HEK293 (cell line): ENCODE data around the gene ACHE.

Experiments used
- GFI1B ChIP-seq: fragments of 450-650 bp; formaldehyde crosslinking; IDR thresholded peaks from 2 replicates; pipeline ENCODE4 v1.5.1; 2016; ENCODE audit warnings: missing biosample characterization, missing genetic modification characterization
- SALL2 ChIP-seq: fragments of 450-650 bp; formaldehyde crosslinking; IDR thresholded peaks from 2 replicates; pipeline ENCODE4 v1.5.0; 2017; ENCODE audit warnings: missing biosample characterization, mild to moderate bottlenecking, missing genetic modification characterization, borderline replicate concordance
- SCRT1 ChIP-seq: fragments of 450-650 bp; formaldehyde crosslinking; IDR thresholded peaks from 2 replicates; pipeline ENCODE4 v1.5.1; 2016; ENCODE audit warnings: missing biosample characterization, missing genetic modification characterization, borderline replicate concordance
- SETDB1 ChIP-seq: IDR thresholded peaks from one replicate; pipeline ENCODE4 v1.6.1; 2017; ENCODE audit warnings: mild to moderate bottlenecking, low read length, moderate library complexity, mixed read lengths; ENCODE audit not compliant: insufficient read length
- SP7 ChIP-seq: fragments of 450-650 bp; formaldehyde crosslinking; IDR thresholded peaks from 2 replicates; pipeline ENCODE4 v1.5.1; 2016; ENCODE audit warnings: missing biosample characterization, missing genetic modification characterization
- WT1 ChIP-seq: fragments of 450-650 bp; formaldehyde crosslinking; IDR thresholded peaks from 2 replicates; pipeline ENCODE4 v1.5.1; 2016; ENCODE audit warnings: missing biosample characterization, missing genetic modification characterization
- ZBTB1 ChIP-seq: fragments of 450-650 bp; formaldehyde crosslinking; IDR thresholded peaks from 2 replicates; pipeline ENCODE4 v1.5.1; 2016; ENCODE audit warnings: missing biosample characterization, missing genetic modification characterization
- ZBTB21 ChIP-seq: fragments of 450-650 bp; formaldehyde crosslinking; IDR thresholded peaks from 2 replicates; pipeline ENCODE4 v1.5.1; 2017; ENCODE audit warnings: missing biosample characterization, missing genetic modification characterization
- ZFP69B ChIP-seq: fragments of 450-650 bp; formaldehyde crosslinking; IDR thresholded peaks from 2 replicates; pipeline ENCODE4 v1.5.1; 2016; ENCODE audit warnings: missing biosample characterization, missing genetic modification characterization
- ZNF146 ChIP-seq: fragments of 450-650 bp; formaldehyde crosslinking; IDR thresholded peaks from 2 replicates; pipeline ENCODE4 v1.5.1; 2016; ENCODE audit warnings: missing biosample characterization, missing genetic modification characterization
- ZNF169 ChIP-seq: fragments of 450-650 bp; formaldehyde crosslinking; IDR thresholded peaks from 2 replicates; pipeline ENCODE4 v1.5.1; 2016; ENCODE audit warnings: missing biosample characterization, missing genetic modification characterization
- ZNF202 ChIP-seq: fragments of 450-650 bp; formaldehyde crosslinking; IDR thresholded peaks from 2 replicates; pipeline ENCODE4 v1.5.1; 2016; ENCODE audit warnings: missing biosample characterization, missing genetic modification characterization, borderline replicate concordance
- ZNF24 ChIP-seq: fragments of 450-650 bp; formaldehyde crosslinking; IDR thresholded peaks from 2 replicates; pipeline ENCODE4 v1.5.1; 2016; ENCODE audit warnings: missing biosample characterization, missing genetic modification characterization
- ZNF335 ChIP-seq: fragments of 450-650 bp; formaldehyde crosslinking; conservative IDR thresholded peaks from 2 replicates; pipeline ENCODE4 v1.5.1; 2016; ENCODE audit warnings: missing biosample characterization, missing genetic modification characterization
- ZNF354C ChIP-seq: fragments of 450-650 bp; formaldehyde crosslinking; IDR thresholded peaks from 2 replicates; pipeline ENCODE4 v1.5.1; 2016; ENCODE audit warnings: missing biosample characterization, missing genetic modification characterization, low read depth, borderline replicate concordance
- ZNF501 ChIP-seq: fragments of 450-650 bp; formaldehyde crosslinking; IDR thresholded peaks from 2 replicates; pipeline ENCODE4 v1.5.1; 2016; ENCODE audit warnings: missing biosample characterization, missing genetic modification characterization
- ZNF510 ChIP-seq: fragments of 450-650 bp; formaldehyde crosslinking; IDR thresholded peaks from 2 replicates; pipeline ENCODE4 v1.5.1; 2018; ENCODE audit warnings: mild to moderate bottlenecking, missing genetic modification characterization, missing biosample characterization; ENCODE audit not compliant: insufficient replicate concordance
- ZNF621 ChIP-seq: fragments of 450-650 bp; formaldehyde crosslinking; IDR thresholded peaks from 2 replicates; pipeline ENCODE4 v1.5.1; 2017; ENCODE audit warnings: missing biosample characterization, missing genetic modification characterization
- ZNF623 ChIP-seq: fragments of 450-650 bp; formaldehyde crosslinking; IDR thresholded peaks from 2 replicates; pipeline ENCODE4 v1.5.1; 2016; ENCODE audit warnings: missing biosample characterization, missing genetic modification characterization
- ZNF658 ChIP-seq: fragments of 450-650 bp; formaldehyde crosslinking; IDR thresholded peaks from 2 replicates; pipeline ENCODE4; 2016; ENCODE audit warnings: missing biosample characterization, missing genetic modification characterization
- ZNF776 ChIP-seq: fragments of 450-650 bp; formaldehyde crosslinking; IDR thresholded peaks from 2 replicates; pipeline ENCODE4 v1.5.0; 2017; ENCODE audit warnings: missing biosample characterization, missing genetic modification characterization, borderline replicate concordance
- TF ChIP-seq, protein P1 (sequence below): fragments of 450-650 bp; formaldehyde crosslinking; IDR thresholded peaks from 2 replicates; pipeline ENCODE4 v1.5.1; 2016; ENCODE audit warnings: missing biosample characterization, missing genetic modification characterization
- TF ChIP-seq, protein P2 (sequence below): fragments of 450-650 bp; formaldehyde crosslinking; IDR thresholded peaks from 2 replicates; pipeline ENCODE4 v1.5.1; 2016; ENCODE audit warnings: missing biosample characterization, missing genetic modification characterization
- TF ChIP-seq, protein P3 (sequence below): fragments of 450-650 bp; formaldehyde crosslinking; conservative IDR thresholded peaks from 2 replicates; pipeline ENCODE4 v1.5.1; 2016; ENCODE audit warnings: low read depth, missing biosample characterization, missing genetic modification characterization
- TF ChIP-seq, protein P4 (sequence below): fragments of 450-650 bp; formaldehyde crosslinking; IDR thresholded peaks from 2 replicates; pipeline ENCODE4 v1.5.1; 2016; ENCODE audit warnings: missing biosample characterization, missing genetic modification characterization

The ACHE gene

DNA sequence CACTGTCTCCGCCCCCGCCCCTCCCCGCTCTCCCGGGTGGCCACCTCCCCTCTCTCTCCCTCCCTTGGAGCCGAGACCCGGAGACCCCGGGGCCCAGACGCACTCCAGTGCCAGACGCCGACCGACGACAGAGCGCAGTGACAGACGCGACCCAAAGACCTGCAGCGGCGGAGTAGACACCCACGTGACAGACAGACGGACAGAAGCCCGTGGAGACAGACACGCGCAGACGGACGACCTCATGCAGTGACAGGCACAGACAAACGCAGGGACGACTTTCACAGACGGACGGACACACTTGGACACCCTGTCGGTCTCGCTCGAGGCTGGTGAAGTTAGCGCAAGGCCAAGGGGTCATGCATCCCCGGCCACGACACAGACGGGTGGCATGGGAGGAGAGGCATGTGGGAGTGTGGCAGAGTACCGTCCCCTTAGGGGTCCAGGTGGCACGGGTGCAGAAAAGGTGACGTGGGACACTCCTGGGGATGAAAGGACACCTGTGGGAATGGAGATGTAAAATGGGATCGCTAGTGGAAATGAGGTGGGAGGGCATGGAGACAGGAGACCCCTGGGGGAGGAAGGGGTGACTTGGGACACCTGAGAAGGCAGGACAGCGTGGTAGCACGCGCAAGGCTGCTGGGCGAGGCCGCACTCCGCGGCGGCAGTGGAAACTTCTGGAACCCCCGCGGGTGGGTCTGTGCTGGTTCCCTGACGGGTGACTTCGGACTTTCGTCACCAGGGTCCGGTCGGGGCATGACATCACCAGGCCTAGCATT is 456 bp upstream of the ACHE start (continued):
- TF ChIP-seq SCRT1 (tag by site-specific recombination): peak; percentile 92
- TF ChIP-seq ZNF658 (tag by site-specific recombination): peak; percentile 49; the same call in 1 of the 2 replicates
- TF ChIP-seq, protein P1, sequence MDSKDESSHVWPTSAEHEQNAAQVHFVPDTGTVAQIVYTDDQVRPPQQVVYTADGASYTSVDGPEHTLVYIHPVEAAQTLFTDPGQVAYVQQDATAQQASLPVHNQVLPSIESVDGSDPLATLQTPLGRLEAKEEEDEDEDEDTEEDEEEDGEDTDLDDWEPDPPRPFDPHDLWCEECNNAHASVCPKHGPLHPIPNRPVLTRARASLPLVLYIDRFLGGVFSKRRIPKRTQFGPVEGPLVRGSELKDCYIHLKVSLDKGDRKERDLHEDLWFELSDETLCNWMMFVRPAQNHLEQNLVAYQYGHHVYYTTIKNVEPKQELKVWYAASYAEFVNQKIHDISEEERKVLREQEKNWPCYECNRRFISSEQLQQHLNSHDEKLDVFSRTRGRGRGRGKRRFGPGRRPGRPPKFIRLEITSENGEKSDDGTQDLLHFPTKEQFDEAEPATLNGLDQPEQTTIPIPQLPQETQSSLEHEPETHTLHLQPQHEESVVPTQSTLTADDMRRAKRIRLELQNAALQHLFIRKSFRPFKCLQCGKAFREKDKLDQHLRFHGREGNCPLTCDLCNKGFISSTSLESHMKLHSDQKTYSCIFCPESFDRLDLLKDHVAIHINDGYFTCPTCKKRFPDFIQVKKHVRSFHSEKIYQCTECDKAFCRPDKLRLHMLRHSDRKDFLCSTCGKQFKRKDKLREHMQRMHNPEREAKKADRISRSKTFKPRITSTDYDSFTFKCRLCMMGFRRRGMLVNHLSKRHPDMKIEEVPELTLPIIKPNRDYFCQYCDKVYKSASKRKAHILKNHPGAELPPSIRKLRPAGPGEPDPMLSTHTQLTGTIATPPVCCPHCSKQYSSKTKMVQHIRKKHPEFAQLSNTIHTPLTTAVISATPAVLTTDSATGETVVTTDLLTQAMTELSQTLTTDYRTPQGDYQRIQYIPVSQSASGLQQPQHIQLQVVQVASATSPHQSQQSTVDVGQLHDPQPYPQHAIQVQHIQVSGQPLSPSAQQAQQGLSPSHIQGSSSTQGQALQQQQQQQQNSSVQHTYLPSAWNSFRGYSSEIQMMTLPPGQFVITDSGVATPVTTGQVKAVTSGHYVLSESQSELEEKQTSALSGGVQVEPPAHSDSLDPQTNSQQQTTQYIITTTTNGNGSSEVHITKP (tag by site-specific recombination): peak; percentile 58
- TF ChIP-seq ZNF335: peak; percentile 73
- TF ChIP-seq, protein P2, sequence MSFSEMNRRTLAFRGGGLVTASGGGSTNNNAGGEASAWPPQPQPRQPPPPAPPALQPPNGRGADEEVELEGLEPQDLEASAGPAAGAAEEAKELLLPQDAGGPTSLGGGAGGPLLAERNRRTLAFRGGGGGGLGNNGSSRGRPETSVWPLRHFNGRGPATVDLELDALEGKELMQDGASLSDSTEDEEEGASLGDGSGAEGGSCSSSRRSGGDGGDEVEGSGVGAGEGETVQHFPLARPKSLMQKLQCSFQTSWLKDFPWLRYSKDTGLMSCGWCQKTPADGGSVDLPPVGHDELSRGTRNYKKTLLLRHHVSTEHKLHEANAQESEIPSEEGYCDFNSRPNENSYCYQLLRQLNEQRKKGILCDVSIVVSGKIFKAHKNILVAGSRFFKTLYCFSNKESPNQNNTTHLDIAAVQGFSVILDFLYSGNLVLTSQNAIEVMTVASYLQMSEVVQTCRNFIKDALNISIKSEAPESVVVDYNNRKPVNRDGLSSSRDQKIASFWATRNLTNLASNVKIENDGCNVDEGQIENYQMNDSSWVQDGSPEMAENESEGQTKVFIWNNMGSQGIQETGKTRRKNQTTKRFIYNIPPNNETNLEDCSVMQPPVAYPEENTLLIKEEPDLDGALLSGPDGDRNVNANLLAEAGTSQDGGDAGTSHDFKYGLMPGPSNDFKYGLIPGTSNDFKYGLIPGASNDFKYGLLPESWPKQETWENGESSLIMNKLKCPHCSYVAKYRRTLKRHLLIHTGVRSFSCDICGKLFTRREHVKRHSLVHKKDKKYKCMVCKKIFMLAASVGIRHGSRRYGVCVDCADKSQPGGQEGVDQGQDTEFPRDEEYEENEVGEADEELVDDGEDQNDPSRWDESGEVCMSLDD (tag by site-specific recombination): peak; percentile 95
- peak; percentile 85 for TF ChIP-seq SP7 (tag by site-specific recombination)
- peak; percentile 89 for TF ChIP-seq ZNF501 (tag by site-specific recombination)
- TF ChIP-seq ZNF776: no peak
- peak; percentile 54 for TF ChIP-seq WT1
- peak; percentile 26; the same call in 1 of the 2 replicates for TF ChIP-seq ZNF169 (tag by site-specific recombination)
- TF ChIP-seq ZBTB21: peak; percentile 84
- TF ChIP-seq, protein P3, sequence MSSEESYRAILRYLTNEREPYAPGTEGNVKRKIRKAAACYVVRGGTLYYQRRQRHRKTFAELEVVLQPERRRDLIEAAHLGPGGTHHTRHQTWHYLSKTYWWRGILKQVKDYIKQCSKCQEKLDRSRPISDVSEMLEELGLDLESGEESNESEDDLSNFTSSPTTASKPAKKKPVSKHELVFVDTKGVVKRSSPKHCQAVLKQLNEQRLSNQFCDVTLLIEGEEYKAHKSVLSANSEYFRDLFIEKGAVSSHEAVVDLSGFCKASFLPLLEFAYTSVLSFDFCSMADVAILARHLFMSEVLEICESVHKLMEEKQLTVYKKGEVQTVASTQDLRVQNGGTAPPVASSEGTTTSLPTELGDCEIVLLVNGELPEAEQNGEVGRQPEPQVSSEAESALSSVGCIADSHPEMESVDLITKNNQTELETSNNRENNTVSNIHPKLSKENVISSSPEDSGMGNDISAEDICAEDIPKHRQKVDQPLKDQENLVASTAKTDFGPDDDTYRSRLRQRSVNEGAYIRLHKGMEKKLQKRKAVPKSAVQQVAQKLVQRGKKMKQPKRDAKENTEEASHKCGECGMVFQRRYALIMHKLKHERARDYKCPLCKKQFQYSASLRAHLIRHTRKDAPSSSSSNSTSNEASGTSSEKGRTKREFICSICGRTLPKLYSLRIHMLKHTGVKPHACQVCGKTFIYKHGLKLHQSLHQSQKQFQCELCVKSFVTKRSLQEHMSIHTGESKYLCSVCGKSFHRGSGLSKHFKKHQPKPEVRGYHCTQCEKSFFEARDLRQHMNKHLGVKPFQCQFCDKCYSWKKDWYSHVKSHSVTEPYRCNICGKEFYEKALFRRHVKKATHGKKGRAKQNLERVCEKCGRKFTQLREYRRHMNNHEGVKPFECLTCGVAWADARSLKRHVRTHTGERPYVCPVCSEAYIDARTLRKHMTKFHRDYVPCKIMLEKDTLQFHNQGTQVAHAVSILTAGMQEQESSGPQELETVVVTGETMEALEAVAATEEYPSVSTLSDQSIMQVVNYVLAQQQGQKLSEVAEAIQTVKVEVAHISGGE (tag by site-specific recombination): peak; percentile 89
- TF ChIP-seq ZBTB1: peak; percentile 84; the same call in 1 of the 2 replicates
- TF ChIP-seq ZNF621: no peak
- TF ChIP-seq ZNF510 (tag by site-specific recombination): no peak
- no peak for TF ChIP-seq ZNF202 (tag by site-specific recombination)
- TF ChIP-seq ZNF354C (tag by site-specific recombination): no peak
- TF ChIP-seq ZNF146: 0 out of 2 replicates have a peak, but pooled peaks have one; percentile 11
- peak; percentile 80; the same call in 1 of the 2 replicates for TF ChIP-seq ZNF24 (tag by site-specific recombination)
- TF ChIP-seq ZNF623 (tag by site-specific recombination): 0 out of 2 replicates have a peak, but pooled peaks have one; percentile 18
- peak; percentile 45 for TF ChIP-seq ZFP69B
- TF ChIP-seq, protein P4, sequence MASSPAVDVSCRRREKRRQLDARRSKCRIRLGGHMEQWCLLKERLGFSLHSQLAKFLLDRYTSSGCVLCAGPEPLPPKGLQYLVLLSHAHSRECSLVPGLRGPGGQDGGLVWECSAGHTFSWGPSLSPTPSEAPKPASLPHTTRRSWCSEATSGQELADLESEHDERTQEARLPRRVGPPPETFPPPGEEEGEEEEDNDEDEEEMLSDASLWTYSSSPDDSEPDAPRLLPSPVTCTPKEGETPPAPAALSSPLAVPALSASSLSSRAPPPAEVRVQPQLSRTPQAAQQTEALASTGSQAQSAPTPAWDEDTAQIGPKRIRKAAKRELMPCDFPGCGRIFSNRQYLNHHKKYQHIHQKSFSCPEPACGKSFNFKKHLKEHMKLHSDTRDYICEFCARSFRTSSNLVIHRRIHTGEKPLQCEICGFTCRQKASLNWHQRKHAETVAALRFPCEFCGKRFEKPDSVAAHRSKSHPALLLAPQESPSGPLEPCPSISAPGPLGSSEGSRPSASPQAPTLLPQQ (tag by site-specific recombination): peak; percentile 72
- no peak for TF ChIP-seq SETDB1
- TF ChIP-seq SALL2 (tag by site-specific recombination): 0 out of 2 replicates have a peak, but pooled peaks have one; percentile 11
- no peak for TF ChIP-seq GFI1B (tag by site-specific recombination)
